ENCODE measurements around the gene NAALADL2. TPM values are rescaled to one million over a fixed set of nuclear protein-coding genes. Genes with fewer than 3 reads are reported as not detected.
"Not testable (repeated sequence)": the region's sequence is repeated elsewhere in the genome, so short reads cannot be mapped to it uniquely, and the experiment has no call there.

The NAALADL2 gene
- total RNA-seq, 1 donor from 2014 or later: 5.2 TPM

- intact Hi-C loops (cut with DNase I): no loop called here
- ATAC-seq (no peak), DNase-seq (ENCODE audit: missing footprints) (no peak)
Measured at GRCh38 chr3:175764722-175765121, 905.6 kb downstream of the NAALADL2 start.

DNA sequence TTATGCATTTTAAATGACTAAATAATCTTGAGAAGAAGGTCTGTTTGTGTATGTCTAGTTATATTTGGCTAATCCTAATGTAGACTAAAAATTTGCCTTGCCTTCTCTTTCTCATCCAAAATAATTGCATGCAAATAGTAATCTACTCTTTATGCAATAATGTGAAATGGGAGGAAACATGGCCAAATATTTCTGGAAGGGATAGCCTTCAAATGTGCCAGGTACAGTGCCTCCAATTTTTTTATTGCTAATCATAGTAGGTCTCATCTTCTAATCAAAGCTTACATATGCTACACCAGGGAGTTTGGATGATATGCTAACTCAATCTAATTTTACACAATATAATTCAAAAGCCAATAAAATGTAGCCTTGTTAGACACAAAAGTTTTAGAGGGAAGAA is 911.3 kb downstream of the NAALADL2 start:
- intact Hi-C loops (cut with DNase I): no loop called here
- no peak for ATAC-seq
- no peak for DNase-seq (ENCODE audit: missing footprints)

DNA sequence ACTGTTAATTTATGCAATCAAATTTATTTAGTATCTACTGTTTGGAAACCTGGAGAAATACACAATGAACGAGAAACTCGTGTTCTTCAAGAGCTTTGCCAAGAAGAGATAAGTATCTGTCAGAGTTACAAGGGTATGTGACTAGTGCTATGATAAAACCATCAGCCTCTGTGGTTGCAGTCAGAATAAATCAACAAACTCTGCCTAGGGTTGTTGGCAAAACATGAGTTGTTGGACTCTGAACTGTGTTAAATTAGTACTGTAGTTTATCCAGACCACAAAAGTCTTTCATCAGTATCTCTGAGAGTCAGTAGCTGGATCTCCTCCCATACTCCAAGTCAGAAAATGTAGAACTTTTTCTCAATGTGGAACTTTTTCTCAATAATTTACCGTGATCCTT is 918.4 kb downstream of the NAALADL2 start:
- ATAC-seq: no peak
- intact Hi-C loops (cut with DNase I): no loop called here

DNA sequence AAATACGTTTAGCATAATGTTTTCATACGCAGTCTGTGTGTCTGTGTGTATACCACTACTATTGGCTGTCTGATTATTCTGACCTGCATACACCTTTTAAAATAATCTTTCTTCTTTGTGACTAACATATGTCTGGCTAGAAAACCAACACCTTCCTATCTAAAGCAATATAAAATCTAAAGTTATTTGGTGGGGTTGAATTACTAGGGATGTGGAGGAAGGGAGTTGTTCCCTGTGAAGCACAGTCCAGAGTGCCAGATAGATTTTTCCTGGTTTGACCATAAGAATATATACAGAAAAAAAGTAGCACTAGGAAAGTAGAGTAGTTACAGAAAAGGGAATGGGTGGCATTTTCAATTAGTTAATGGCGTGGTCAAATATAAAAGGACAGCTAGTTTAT is 918.8 kb downstream of the NAALADL2 start:
- intact Hi-C loops (cut with DNase I): no loop called here
- no peak for DNase-seq (ENCODE audit: missing footprints)
- ATAC-seq: no peak

More for the DNA sequence above, 918.4 kb downstream of the NAALADL2 start:
- no peak for DNase-seq (ENCODE audit: missing footprints)

DNA sequence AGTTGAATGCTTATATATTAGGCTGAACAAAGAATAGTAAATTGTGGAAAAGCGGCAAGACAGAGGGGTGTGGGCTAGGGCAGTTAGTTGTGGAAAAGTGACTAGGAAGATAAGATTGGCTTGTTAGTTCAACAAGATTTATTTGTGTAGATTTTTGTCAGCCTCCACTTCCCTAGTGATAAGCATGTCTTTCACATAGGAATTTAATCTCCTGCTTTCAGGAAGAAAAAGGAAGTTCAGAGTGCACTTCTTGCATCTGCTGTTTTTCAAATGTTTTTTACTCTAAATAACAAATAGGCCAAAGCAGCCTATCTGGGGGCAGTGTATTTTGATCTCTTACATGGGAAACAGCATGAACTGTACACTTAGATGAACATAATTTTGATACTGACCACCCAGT is 919.9 kb downstream of the NAALADL2 start:
- intact Hi-C loops (cut with DNase I): no loop called here
- ATAC-seq (no peak), DNase-seq (ENCODE audit: missing footprints) (no peak)

GRCh38 chr3:175787109-175787508 is 928.0 kb downstream of the NAALADL2 start:
- DNase-seq (ENCODE audit: missing footprints); ATAC-seq; intact Hi-C loops (cut with DNase I): not testable (repeated sequence)

- no peak for ATAC-seq
- intact Hi-C loops (cut with DNase I): no loop called here
- no peak for DNase-seq (ENCODE audit: missing footprints)
Measured at GRCh38 chr3:175792245-175792644, 933.1 kb downstream of the NAALADL2 start.

GRCh38 chr3:175798326-175798725 is 939.2 kb downstream of the NAALADL2 start:
- ATAC-seq (no peak), DNase-seq (ENCODE audit: missing footprints) (no peak)
- intact Hi-C loops (cut with DNase I): no loop called here

DNA sequence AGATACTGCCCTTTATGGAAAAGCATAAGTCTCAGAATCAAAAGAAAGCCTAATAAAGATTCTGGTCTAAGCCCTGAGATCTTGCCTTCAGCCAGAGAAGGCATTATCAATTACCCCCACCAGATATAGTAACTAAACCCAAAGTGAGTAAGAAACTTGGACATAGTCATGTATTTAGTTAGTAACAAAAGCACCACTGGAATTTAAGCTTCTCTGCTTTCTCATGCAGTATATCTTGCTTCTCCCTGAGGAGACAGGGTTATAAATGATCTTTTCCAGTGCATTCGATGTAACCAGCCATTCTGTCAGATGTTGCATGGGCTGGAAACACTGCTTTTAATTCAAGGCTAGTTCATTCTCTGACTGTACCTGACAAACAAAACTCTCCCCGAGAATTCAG is 946.7 kb downstream of the NAALADL2 start:
- no peak for DNase-seq (ENCODE audit: missing footprints)
- intact Hi-C loops (cut with DNase I): no loop called here
- no peak for ATAC-seq

DNA sequence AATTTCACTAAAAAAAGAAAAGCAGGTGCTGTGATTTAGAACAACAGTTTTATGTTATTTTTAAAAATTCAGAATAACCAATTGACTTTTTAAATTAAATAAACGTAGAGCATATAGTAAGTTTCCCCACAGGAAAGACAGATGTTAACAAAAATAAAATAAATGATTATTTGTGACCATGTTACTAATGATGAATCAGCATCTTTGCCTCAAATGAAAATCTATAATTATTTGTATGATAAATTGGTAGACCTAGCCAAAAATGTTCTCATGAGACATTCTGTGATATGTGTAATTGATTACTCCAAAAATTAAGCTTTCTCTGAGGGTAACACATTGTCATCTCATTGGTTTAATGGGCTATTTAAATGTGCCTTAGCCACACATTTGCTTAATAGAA is 948.0 kb downstream of the NAALADL2 start:
- DNase-seq (ENCODE audit: missing footprints) (no peak), ATAC-seq (no peak)
- intact Hi-C loops (cut with DNase I): no loop called here

GRCh38 chr3:175818811-175819464 is 959.8 kb downstream of the NAALADL2 start:
- ATAC-seq (no peak), DNase-seq (ENCODE audit: missing footprints) (no peak)
- intact Hi-C loops (cut with DNase I): no loop called here

DNA sequence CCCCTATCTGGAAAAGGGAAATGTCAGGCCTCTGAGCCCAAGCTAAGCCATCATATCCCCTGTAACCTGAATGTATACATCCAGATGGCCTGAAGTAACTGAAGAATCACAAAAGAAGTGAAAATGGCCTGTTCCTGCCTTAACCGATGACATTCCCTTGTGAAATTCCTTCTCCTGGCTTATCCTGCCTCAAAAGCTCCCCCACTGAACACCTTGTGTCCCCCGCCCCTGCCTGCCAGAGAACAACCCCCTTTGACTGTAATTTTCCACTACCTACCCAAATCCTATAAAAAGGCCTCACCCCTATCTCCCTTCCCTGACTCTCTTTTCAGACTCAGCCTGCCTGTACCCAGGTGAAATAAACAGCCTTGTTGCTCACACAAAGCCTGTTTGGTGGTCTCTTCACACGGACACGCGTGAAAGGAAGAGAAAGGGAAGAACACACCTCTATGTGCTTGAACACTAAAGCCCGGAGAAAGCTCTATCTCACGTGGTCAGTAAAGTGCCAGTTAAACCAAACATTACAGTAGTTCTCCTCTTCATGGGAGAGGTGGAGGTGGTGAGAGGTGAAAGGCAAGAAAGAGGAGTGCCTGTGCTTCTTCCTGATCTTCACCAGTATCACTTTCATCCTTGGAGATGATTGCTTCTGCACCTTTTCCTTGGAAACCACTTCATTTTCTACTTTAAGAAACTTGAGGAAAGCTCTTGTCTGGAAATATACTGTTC is 963.8 kb downstream of the NAALADL2 start:
- DNase-seq (ENCODE audit: missing footprints); intact Hi-C loops (cut with DNase I); ATAC-seq: not testable (repeated sequence)

- intact Hi-C loops (cut with DNase I); DNase-seq (ENCODE audit: missing footprints): not testable (repeated sequence)
Measured at GRCh38 chr3:175825016-175825580, 966.0 kb downstream of the NAALADL2 start.

GRCh38 chr3:175826759-175827158 is 967.6 kb downstream of the NAALADL2 start:
- intact Hi-C loops (cut with DNase I): no loop called here
- DNase-seq (ENCODE audit: missing footprints) (no peak), ATAC-seq (no peak)

More at GRCh38 chr3:175825016-175825580, 966.0 kb downstream of the NAALADL2 start:
- not testable (repeated sequence) for ATAC-seq

GRCh38 chr3:175829809-175830208 is 970.7 kb downstream of the NAALADL2 start:
- intact Hi-C loops (cut with DNase I); ATAC-seq; DNase-seq (ENCODE audit: missing footprints): not testable (repeated sequence)

GRCh38 chr3:175835763-175836162 is 976.6 kb downstream of the NAALADL2 start:
- ATAC-seq; intact Hi-C loops (cut with DNase I); DNase-seq (ENCODE audit: missing footprints): not testable (repeated sequence)

DNA sequence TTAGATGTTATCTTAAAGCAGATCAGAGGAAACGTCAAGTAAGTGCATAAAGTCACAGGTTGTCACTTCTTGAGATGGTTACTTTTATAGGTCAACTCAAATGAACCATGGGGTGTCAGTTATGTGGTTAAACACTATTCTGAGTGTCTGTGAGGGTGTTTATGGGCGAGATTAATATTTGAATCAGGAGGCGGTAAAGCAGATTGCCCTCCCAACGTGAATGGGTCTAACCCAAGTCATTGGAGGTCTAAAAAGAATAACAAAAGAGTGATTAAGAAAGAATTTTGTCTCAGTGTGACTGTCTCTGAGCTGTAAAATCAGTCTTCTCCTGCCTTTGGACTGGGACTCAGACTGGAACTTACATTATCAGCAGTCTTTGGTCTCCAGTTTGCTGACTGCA is 977.5 kb downstream of the NAALADL2 start:
- ATAC-seq (no peak), DNase-seq (ENCODE audit: missing footprints) (no peak)
- intact Hi-C loops (cut with DNase I): no loop called here

- intact Hi-C loops (cut with DNase I): no loop called here
- DNase-seq (ENCODE audit: missing footprints): no peak
- ATAC-seq: no peak
Measured at GRCh38 chr3:175837962-175838361, 978.8 kb downstream of the NAALADL2 start.

- ATAC-seq (no peak), DNase-seq (ENCODE audit: missing footprints) (no peak)
- intact Hi-C loops (cut with DNase I): no loop called here
Measured at GRCh38 chr3:175839366-175840005, 980.4 kb downstream of the NAALADL2 start.

Measured in Right ventricle myocardium inferior (tissue), 1 donor.